HFFc6 (cell line): ENCODE data around the gene FAM120AOS. TPM values are rescaled to one million over a fixed set of nuclear protein-coding genes. Genes with fewer than 3 reads are reported as not detected.
A peak's percentile ranks its signal among the peaks of the same experiment; 100 is the strongest.

ENCODE experiments used
- DNase-seq: peaks from one replicate; pipeline ENCODE4 v3.0.0-alpha.2; 2018
- H3K27ac Mint-ChIP-seq: 2 replicates; pipeline ENCODE4 v1.8.0; 2020; ENCODE audit warnings: mild to moderate bottlenecking, mixed read lengths
- H3K27me3 Mint-ChIP-seq: 2 replicates; pipeline ENCODE4 v1.8.0; 2021; ENCODE audit warnings: mild to moderate bottlenecking, moderate library complexity, mixed read lengths; ENCODE audit not compliant: insufficient read depth
- H3K36me3 Mint-ChIP-seq: 2 replicates; pipeline ENCODE4 v1.8.0; 2021; ENCODE audit warnings: low read depth, mixed read lengths
- H3K4me1 Mint-ChIP-seq: 2 replicates; pipeline ENCODE4 v1.8.0; 2020; ENCODE audit warnings: low read depth, mixed read lengths
- H3K4me3 Mint-ChIP-seq: 2 replicates; pipeline ENCODE4 v1.8.0; 2020; ENCODE audit warnings: mild to moderate bottlenecking, moderate library complexity, mixed read lengths
- H3K9me3 Mint-ChIP-seq: 2 replicates; pipeline ENCODE4 v1.8.0; 2020; ENCODE audit warnings: mild to moderate bottlenecking, mixed read lengths
- CTCF ChIP-seq: fragments of 200-600 bp; sonication (generic); IDR thresholded peaks from 2 replicates; pipeline ENCODE4 v1.5.0; 2021; ENCODE audit warnings: antibody characterized with exemption, mild to moderate bottlenecking
- total RNA-seq, 6 experiments: library from RNA; stranded (reverse); fragmentation: NEBNext Ultra II Directional; extraction: Animal tissue kit (Norgen Biotek cat#: 25700); gene quantifications; 2 replicates in 1 of 6; 3 replicates in 5 of 6; pipeline ENCODE4 v1.2.3, GENCODE V29; 2021

FAM120AOS gene
- total RNA-seq, 6 experiments from 2014 or later = 35.3 to 38.9 (median 36.6) TPM

GRCh38 chr9:93480728-93481324, 27.4 kb upstream of the FAM120AOS start:
- no peaks in the 10 kb centered on the region for H3K9me3 Mint-ChIP-seq
- no peak overlapping the region for H3K27ac Mint-ChIP-seq
- DNase-seq = no peak

GRCh38 chr9:93480262-93480661, 26.9 kb upstream of the FAM120AOS start:
- H3K27ac Mint-ChIP-seq = no peak overlapping the region; the same call in 1 of the 2 replicates
- H3K4me3 Mint-ChIP-seq = no peak overlapping the region
- H3K36me3 Mint-ChIP-seq = peaks cover 7% of the 10 kb centered on the region
- H3K4me1 Mint-ChIP-seq = peaks cover 30% of the 10 kb centered on the region
- peaks cover 1% of the 10 kb centered on the region; the same call in 1 of the 2 replicates for H3K27me3 Mint-ChIP-seq
- no peak for DNase-seq
- TF ChIP-seq CTCF = no peak
- H3K9me3 Mint-ChIP-seq = no peaks in the 10 kb centered on the region

More at GRCh38 chr9:93480728-93481324, 27.4 kb upstream of the FAM120AOS start:
- Mint-ChIP-seq H3K4me1 (peaks cover 27% of the 10 kb centered on the region), H3K27me3 (peaks cover 1% of the 10 kb centered on the region; the same call in 1 of the 2 replicates), H3K36me3 (peaks cover 11% of the 10 kb centered on the region), H3K4me3 (no peak overlapping the region)
- peak; percentile 49 for TF ChIP-seq CTCF

GRCh38 chr9:93479726-93480125, 26.3 kb upstream of the FAM120AOS start:
- Mint-ChIP-seq H3K9me3 (no peaks in the 10 kb centered on the region), H3K27ac (no peak overlapping the region), H3K4me3 (no peak overlapping the region)

GRCh38 chr9:93477397-93477796, 24.0 kb upstream of the FAM120AOS start:
- Mint-ChIP-seq H3K4me1 (peaks cover 39% of the 10 kb centered on the region), H3K27ac (no peak overlapping the region), H3K36me3 (no peaks in the 10 kb centered on the region; the same call in 1 of the 2 replicates), H3K9me3 (no peaks in the 10 kb centered on the region), H3K4me3 (no peak overlapping the region), H3K27me3 (peaks cover 1% of the 10 kb centered on the region; the same call in 1 of the 2 replicates)
- no peak for DNase-seq
- TF ChIP-seq CTCF = no peak

More at GRCh38 chr9:93479726-93480125, 26.3 kb upstream of the FAM120AOS start:
- Mint-ChIP-seq H3K27me3 (peaks cover 1% of the 10 kb centered on the region; the same call in 1 of the 2 replicates), H3K36me3 (peaks cover 7% of the 10 kb centered on the region), H3K4me1 (peaks cover 31% of the 10 kb centered on the region)
- TF ChIP-seq CTCF = no peak
- DNase-seq = no peak

GRCh38 chr9:93476924-93477323, 23.5 kb upstream of the FAM120AOS start:
- Mint-ChIP-seq H3K36me3 (no peaks in the 10 kb centered on the region; the same call in 1 of the 2 replicates), H3K4me3 (no peak overlapping the region), H3K27ac (no peak overlapping the region), H3K9me3 (no peaks in the 10 kb centered on the region), H3K27me3 (peaks cover 1% of the 10 kb centered on the region; the same call in 1 of the 2 replicates), H3K4me1 (peaks cover 39% of the 10 kb centered on the region)
- DNase-seq = no peak
- no peak for TF ChIP-seq CTCF
